G401.6 (cell line): ENCODE measurements around the gene MAP3K21.

ENCODE experiments used
- FAIRE-seq: peaks from 2 replicates; lab custom pipeline; 2012; peaks lifted over from hg19 to GRCh38; lab: Jason Lieb, UNC

Gene MAP3K21

DNA sequence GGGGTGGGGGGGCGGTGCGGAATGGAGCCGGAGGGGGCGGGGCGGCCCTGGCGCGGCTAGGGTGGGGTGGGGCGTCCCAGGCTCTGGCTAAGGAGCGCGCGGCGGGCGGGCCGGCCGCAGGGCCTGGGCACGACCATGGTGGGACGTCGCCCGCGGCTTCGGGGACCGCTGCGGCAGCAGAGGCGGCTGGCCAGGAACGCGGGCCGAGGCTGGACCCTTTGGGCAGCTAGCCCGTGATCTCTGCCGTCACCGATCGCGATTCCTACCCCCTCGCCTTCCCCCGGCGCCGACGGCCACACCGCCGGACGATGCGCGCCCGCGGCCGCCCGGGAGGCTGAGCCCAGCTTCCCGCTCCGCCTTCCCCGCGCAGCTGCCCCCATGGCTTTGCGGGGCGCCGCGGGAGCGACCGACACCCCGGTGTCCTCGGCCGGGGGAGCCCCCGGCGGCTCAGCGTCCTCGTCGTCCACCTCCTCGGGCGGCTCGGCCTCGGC, at the start of gene MAP3K21:
Gene MAP3K21 (plus strand): TSS at position 74 of the 491 bp plus-strand sequence. CDS start 305 bp downstream, at position 379.
- no peak for FAIRE-seq

DNA sequence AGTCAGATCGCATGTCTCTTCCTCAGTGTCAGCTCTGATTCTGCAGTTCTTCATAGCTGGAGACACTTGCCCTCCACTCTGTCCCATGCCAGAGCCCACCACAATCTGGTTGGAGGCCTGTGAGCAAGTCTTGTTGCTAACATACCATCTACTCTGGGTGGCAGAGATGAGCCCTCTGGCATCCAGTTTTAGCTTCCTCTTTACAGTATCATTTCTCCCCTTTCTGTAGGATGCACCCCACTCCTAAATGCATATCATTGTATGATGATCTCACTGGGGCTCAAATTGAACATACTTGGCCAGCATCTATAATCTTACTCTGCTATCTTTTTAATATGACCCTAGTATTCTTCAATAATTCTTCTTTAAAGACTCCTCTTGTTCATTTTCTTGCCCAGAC, 48.9 kb upstream of the MAP3K21 start:
- FAIRE-seq, result no peak

DNA sequence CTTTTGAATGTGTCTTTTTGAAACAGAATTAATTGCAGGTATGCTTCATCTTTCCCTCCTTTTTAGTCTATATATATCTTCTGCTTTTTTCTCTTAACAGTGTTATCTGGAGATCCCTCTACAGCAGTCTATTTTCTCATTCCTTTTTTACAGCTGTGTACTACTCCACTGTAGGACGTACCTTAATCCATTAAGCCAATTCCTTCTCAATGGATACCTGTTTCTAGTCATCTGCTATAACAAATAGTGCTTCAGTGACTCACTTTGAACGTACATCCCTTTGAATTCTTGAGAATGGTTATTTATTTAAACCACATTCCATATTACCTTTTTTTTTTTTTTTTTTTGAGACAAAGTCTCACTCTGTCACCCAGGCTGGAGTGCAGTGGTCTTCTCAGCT, 47.6 kb upstream of the MAP3K21 start:
- no peak for FAIRE-seq

DNA sequence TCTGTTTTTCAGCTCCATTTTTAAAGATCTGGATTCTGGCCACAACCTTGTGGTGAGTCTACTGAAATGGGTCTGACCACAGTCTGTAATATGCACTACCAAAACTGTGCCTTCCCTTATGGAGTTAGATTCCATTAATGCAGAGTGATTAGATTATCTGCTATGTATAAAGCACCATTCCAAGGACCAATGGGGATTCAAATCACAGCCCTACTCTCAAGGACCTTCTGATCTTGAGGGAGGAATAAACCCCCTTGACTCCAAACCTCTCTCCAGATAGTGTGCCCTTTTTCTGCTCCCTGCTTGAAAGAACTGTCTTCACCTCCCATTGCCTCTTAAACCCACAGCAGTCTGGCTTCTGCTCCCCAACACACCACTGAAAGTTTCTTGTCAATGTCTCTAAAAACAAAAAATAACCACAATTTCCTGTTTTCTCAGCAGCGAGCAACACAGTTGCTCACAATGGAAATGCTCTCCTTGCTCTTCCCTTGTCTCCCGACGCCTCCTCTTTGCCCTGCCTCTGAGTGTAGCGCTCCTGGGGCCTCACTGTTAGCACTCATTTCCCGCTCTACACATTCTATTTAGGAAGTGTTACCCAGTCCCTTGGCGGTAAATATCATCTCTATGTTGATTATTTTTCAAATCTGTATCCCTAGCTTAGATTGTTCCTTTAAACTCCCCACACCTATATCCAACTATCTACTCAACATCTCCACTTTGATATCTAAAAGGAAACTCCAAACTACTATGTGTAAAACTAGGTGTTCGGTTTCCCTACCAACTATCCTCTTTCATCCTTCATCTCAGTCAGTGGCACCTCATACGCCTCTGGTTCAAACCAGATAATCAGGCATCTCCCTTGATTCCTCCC, 45.6 kb upstream of the MAP3K21 start:
- no peak for FAIRE-seq

DNA sequence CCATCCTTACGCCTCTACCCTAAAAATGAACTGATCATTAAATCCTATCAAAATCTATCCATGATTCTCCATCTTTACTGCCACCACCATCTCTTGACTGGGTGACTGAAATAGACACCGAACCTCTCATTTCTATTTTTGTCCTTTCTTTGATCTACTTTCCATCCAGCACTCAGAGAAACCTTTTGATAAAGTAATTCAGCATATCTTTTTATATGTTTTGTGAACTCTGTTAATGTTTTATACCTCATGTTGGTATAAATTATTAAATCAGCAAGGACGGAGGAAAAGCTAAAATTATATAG, 45.0 kb upstream of the MAP3K21 start:
- no peak for FAIRE-seq

DNA sequence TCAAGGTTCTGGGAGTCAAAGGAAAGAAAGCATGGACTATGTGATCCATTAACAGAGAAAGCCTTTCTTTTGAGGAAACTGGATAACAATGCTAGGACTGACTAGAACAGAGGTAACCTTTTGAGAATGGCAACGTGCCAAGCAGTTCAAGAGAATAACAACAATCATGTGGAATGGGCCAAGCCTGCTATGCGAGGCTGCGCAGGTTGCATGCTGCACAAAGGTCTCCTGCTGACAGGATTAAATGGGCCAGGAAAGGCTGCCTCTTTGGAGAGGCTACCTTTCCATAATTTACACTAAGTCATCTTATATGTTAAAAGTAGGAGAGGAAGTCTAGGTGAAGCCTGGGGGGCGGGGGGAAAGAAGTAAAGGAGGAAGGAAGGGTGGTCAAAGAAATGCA, 37.8 kb upstream of the MAP3K21 start:
- FAIRE-seq, result no peak

DNA sequence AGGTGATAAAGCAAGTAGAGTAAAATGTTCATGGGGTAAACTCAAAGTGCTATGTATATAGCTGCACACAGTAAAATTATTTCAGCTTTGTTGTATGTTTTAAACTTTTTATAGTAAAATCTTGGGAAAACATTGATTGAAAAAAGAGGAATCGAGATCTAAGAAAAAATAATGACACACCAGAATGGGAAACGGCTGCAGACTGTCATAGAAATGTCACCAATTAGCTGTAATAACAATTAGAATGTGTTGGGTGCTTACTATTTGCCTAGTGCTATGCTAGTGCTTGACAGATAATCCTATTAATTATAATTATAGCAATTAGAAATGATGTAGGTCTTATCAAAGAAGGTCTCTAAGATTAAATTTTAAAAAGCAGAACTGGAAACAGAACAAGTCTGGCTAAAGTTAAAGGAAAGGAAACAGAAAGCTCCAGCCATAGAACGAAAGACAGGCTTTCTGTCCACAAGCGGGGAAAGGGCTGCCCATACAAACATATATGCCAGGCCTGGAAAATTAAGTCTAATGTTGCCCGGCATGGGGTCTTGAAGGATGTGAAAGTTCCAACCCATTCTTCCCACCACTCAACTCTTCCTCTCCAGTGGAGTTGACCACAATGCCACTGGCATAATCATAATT, 37.0 kb upstream of the MAP3K21 start:
- no peak for FAIRE-seq

DNA sequence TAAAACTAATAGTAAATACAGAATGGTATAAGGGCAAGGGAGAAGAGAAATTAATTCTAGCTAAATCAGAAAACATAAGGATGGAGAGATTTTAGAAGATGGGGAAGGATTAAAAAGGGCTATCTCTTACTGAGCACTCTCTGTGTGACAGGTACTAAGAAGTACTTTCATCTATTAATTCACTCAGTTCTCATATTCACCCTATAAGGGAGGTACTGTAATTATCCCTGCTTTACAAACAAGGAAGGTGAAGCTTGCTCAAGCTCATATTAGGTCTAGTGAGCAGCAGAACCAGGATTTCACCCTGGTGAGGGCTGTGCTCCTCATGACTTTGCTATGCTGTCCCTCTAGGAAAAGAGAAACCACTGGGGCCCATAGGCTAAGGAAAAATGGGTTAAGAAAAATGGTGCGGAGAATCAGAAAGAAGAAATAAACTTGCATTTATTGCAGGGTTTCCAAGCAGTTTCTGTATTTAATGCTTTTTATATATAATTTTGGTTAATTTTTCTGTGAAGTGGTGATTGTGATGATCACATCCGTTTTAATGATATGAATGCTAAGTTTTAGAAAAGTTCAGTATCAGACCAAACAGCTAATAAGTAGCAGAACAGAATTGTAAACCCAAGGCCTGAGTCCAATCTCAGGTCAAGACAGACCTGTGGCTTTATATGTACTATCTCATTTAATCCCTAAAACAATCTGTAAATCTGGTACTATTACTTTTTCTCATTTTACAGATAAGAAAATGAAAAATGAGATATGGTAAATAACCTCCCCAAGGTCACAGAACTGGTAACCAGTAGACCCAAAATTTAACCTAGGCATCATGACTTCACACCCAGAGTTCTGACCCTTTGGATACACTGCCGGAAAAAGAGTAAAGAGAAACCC, 33.7 kb upstream of the MAP3K21 start:
- no peak for FAIRE-seq

DNA sequence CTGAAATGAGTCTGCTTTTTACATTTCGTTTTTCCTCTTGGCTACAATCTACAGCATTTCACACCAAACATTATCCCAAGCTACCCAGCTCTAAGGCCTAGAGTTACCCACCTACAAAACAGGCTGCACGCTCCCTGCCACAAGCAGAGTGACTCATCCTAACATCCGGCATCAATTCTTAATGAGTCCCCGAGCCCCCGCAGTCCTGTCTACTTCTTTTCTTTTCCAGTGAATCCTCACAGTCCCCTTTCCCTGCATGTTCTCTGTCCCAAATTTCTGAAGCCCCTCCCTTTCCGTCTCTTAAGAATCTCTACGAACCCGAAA, 32.6 kb upstream of the MAP3K21 start:
- FAIRE-seq, result no peak

DNA sequence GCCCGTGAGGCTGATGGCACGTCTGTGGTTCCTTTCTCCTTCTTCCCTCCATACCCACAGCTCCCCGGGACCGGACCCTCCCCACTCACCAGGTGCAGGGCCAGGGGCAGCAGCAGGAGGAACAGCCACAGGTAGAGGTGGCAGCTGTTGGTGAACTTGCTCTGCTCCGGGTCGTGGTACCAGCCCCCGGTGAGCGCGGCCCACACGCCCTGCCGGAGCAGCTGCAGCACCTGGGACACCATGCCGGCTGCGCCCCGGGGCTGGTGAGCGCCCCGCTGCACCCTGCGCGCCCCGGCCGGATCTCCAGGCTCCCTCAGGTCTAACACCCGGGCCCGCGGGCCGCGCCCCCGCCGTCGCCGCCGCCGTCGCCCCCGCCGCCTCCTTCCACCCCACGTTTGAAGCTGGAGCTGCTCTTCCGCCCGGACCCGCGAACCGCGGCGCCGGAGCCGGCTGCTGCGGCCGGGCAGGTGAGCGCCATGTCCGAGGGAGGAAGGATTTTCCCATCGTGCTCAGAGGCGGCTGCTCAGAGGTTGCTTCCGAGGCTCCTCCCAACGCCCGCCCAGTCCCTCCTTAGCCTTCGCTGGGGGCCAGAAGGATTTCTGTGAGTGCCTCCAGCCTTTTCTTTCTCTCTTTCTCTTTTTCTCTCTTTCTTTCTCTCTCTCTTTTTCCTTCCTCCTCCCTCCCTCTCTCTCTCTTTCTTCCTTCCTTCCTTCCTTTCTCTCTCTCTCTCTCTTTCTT, 32.1 kb upstream of the MAP3K21 start, which contains the start of gene PCNX2:
Gene PCNX2 (minus strand): TSS at position 489 of the 738 bp plus-strand sequence. CDS start 247 bp downstream, at position 242.
- FAIRE-seq, result no peak

DNA sequence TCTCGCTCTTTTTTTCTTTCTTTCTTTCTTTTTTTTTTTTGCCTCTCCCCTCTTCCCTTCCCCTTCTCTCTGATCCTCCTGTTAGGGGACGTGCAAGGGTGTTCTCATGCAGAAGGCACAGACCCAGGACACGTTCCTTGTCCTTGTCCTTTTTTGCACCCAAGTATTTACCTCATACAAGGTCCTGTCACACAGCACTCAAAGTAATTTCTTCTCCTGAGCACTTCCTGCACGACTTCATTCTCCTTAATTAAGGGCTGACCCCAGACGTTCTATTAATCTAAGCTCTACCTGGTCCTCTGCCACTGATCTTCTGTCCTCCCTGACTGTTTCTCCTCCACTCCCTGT, 31.6 kb upstream of the MAP3K21 start:
- FAIRE-seq, result no peak

DNA sequence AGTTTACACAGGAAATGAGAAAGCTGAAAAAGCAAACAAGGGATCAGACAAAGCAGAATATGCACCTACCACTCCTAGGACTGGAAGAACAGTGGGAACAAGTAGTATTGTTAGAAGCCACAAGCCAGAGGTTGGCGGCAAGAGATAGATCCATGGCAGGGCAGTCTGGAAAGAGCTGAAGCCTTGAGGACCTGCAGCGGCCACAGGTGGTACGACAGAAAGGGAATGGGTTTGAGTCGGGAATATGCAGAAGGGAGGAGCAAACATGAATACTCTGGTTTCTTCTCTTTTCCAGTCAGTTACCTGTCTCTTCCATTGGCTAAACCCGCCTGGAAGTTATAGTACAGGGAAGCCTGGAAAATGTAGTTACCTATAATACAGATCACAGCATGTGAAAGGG, 28.1 kb upstream of the MAP3K21 start:
- no peak for FAIRE-seq

DNA sequence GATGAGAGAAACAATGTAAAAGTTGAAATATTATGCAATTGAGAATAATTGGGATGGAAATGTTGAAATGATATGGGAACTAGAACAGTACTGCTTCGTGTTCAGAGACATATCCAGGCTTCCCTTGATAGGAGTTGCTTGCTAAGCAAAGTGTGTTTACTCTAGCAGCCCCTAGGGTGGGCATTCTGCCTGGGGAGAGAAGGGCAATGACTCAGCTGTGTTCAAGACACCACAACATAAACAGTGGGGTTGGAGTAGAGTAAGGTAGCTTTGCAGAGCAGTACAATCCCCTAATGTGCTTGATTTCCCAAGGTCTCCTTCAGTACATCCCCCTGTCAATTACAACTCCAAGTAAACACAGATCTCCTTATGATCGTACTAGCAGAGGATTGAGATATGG, 27.2 kb upstream of the MAP3K21 start:
- no peak for FAIRE-seq

DNA sequence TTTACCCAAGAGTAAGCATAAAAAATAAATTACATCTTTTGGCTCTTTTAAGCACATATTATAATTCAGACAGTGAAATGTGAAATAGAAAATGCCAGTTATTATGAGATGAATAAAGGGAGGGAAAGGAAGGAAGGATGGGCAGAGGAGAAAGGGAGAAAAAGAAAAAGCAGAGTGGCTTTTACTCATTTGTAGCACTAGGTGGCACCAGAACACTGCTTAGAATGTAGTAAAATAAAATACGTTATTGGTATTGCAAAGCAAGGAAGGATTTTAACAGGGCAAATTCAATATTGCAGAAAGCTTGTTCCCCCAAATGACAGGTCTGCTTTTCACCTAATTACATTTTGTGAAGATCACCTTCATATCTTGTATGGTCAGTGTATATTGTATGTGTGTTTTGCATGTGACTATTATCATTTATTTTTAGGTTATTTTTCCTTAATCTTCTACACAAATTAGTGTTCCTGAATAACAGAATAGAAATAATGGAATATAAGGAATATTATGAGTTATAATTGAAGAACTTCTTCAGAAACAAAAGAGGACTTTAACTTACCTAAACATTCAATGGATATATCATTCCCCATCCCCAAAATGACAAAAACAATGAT, 22.9 kb upstream of the MAP3K21 start:
- peak; percentile 64 for FAIRE-seq

DNA sequence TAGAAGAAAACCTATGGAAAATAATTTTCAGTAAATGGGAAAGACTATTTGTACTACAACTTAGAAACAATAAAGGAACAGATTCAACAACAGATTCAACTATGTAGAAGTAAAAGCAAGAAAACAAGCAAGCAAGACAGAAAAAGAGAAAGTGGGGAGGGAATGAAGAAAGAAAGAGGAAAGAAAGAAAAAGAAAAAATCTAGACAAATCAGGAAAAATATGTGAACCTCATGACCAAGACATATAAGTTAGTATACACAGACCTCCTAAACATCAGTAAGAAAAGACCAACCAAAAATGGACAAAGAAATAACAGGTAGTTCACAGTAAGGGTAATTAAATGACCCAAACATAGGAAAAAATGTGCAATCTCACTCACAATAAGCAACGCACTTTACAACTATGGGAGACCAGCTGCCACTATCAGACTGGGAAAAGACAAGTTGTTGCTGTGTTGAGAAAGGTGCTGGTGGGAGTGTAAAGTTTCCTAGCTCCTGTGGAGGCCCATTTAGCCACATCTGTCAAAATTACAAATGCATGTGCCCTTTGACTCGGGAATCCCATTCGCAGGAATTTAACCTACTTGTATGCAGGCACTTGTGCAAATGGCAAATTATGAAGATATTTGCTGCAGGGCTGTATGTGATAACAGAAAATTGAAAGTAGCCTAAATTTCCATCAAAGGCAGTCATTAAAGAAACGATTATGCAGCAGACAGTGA, 13.9 kb upstream of the MAP3K21 start:
- FAIRE-seq, result no peak

DNA sequence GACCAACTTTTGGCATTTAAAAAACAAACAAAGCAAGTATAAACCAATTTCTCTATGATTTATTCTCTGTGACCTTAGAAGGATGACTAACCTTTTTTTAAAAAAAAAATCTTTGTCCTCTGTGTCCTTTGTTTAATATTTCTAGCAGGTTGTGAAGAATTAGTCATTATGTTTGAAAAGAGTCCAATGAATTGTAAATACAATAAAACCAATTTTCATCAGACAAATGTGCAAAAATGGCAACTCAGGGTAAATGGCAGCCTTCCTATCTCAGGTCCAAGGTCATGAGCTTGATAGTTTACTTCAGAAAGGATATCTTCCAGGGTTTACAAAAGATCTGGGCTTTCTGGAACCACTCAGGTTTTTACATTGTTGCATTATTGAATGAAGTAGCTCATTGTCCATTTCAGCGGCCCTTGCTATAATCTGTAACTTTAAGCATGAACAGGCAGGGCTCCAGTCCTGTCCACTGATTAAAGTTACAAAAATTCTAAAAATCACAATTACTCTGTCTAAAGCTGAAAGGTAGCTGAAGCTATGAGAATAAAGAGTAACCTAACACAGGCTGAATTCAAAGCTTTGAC, 11.7 kb upstream of the MAP3K21 start:
- FAIRE-seq, result no peak

DNA sequence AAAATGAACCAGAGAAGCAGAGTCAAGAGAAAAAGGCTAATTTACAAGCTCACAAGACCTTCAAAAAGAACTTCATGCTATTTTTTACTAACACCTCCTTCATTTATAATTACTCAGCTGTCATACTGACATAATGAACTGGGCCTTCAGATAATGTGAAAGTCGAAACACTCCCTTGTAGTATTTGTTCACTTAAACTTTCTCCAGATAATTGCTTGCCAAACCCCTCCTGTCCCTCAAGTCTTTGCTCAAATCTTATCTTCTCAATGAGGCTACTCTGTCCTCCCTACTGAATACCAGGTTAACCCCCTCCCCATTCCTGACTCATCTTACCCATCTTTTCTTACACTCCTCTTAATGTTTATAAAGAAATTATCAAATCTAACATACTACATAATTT, 11.1 kb upstream of the MAP3K21 start:
- FAIRE-seq, result no peak

DNA sequence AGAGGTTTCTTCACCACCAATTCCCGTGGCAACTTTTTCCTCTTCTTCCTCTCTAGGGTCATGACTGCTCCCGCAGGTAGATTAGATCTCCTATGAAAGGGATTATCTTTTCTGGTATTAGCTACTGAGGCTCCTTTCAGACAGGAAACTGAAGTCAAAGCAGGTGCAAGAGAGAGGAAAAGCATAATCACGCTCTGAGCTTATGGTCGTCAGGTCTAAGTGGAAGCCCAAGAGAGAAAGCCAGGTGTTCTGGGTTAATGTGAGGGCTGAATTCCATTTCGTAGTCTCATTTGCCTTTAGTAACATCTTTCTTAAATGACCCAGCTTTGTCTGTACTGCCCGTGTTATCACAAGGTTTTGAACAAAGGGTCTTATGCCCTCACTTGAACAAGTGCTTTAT, 8.3 kb upstream of the MAP3K21 start:
- no peak for FAIRE-seq

DNA sequence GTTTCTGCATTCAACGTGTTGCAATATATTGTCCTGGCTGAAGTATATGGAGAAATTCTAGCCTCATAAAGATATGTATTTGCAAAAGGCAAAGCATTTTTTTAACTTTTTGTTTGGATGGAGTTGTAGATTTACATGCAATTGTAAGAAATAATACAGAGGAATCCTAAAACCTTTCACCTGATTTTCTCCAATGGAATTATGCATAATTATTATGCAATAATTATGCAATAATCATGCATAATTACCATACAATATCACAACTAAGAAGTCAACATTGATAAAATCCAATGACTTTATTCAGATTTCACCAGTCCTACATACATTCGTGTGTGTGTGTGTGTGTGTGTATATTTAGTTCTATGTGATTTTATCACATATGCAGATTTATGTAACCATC, 7.5 kb upstream of the MAP3K21 start:
- FAIRE-seq, result no peak

DNA sequence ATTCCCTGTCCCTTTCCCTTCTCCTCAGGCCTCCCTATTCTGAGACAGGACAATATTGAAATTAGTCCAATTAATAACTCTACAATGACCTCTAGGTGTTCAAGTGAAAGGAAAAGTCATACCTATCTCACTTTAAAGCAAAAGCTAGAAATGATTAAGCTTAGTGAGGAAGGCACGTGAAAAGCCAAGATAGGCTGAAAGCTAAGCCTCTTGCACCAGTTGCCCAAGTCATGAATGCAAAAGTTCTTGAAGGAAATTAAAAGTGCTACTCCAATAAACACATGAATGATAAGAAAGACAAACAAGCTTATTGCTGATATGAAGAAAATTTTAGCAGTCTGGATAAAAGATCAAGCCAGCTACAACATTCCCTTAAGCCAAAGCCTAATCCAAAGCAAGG, 3.8 kb upstream of the MAP3K21 start:
- FAIRE-seq, result no peak

DNA sequence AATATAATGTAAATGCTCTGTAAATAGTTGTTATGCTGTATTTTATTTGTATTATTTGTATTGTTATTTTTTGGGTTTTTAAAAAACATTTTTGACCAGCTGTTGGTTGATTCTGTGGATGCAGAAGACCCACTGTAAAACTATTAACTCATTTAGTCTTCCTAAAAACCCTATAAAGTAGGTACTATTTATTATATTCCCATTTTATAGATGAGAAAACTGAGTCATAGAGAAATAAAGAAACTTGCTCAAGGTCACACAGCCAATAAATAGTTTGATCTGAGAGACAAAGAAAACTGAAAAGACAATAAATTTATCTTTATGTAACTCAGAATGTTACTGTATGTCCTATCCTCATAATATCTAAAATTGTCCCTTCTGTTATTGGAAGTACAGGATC, 1.2 kb upstream of the MAP3K21 start:
- FAIRE-seq, result no peak
